SU-DHL-6 (cell line): ENCODE data around the gene CACNG7.

Source experiments
- H2AFZ ChIP-seq: fragments of 200-600 bp; sonication (generic); 2 replicates; pipeline ENCODE4 v1.6.1; 2014; ENCODE audit warnings: low read depth, mild to moderate bottlenecking, moderate library complexity, mixed read lengths, antibody characterized with exemption, low read length; ENCODE audit not compliant: severe bottlenecking
- H3F3A ChIP-seq: fragments of 200-600 bp; shearing (Covaris generic); 2 replicates; pipeline ENCODE4 v1.6.0; 2016; ENCODE audit warnings: antibody characterized with exemption, mild to moderate bottlenecking; ENCODE audit not compliant: insufficient read depth
- H3K27ac ChIP-seq: fragments of 200-600 bp; sonication (generic); 2 replicates; pipeline ENCODE4 v1.5.1; 2016; ENCODE audit warnings: low read depth, mild to moderate bottlenecking, low read length, moderate library complexity, mixed read lengths
- H3K27me3 ChIP-seq: fragments of 200-600 bp; sonication (generic), shearing (Covaris generic); 2 replicates; pipeline ENCODE4 v1.6.0; 2014; ENCODE audit warnings: mild to moderate bottlenecking, low read length
- H3K36me3 ChIP-seq: fragments of 200-600 bp; sonication (generic); 2 replicates; pipeline ENCODE4 v1.6.1; 2014; ENCODE audit warnings: mild to moderate bottlenecking, low read length, mixed read lengths
- H3K4me2 ChIP-seq: fragments of 300-600, 200-600 bp; shearing (Covaris generic), sonication (generic); 2 replicates; pipeline ENCODE4 v1.6.0; 2014; ENCODE audit warnings: low read length, low read depth, mild to moderate bottlenecking; ENCODE audit not compliant: poor library complexity, severe bottlenecking
- H3K4me3 ChIP-seq: fragments of 200-600 bp; sonication (generic); 2 replicates; pipeline ENCODE4 v1.5.1; 2014; ENCODE audit warnings: antibody characterized with exemption, low read length, mild to moderate bottlenecking, mixed read lengths; ENCODE audit not compliant: insufficient read depth, poor library complexity, severe bottlenecking
- H3K79me2 ChIP-seq: fragments of 200-600 bp; sonication (generic); 2 replicates; pipeline ENCODE4 v1.6.1; 2014; ENCODE audit warnings: mild to moderate bottlenecking, low read length, moderate library complexity; ENCODE audit not compliant: insufficient read depth
- H3K9ac ChIP-seq: fragments of 200-600 bp; sonication (generic); 2 replicates; pipeline ENCODE4 v1.7.0; 2014; ENCODE audit warnings: mild to moderate bottlenecking, low read length
- H3K9me2 ChIP-seq: fragments of 200-600 bp; sonication (generic); replicated peaks from 2 replicates; pipeline ENCODE4 v1.6.1; 2014; ENCODE audit warnings: low read length; ENCODE audit not compliant: insufficient read depth
- H3K9me3 ChIP-seq: fragments of 200-600 bp; sonication (generic); 2 replicates; pipeline ENCODE4 v1.6.1; 2014; ENCODE audit warnings: low read length, mixed read lengths; ENCODE audit not compliant: insufficient read depth
- H4K20me1 ChIP-seq: fragments of 200-600 bp; sonication (generic); 2 replicates; pipeline ENCODE4 v1.6.1; 2014; ENCODE audit warnings: low read depth, mild to moderate bottlenecking, antibody characterized with exemption, low read length, moderate library complexity, mixed read lengths
- EZH2phosphoT487 ChIP-seq: fragments of 200-600 bp; sonication (generic), shearing (Covaris generic); conservative IDR thresholded peaks from 2 replicates; pipeline ENCODE4 v1.6.1; 2018; ENCODE audit warnings: mild to moderate bottlenecking, antibody characterized with exemption, low read length, moderate library complexity, mixed read lengths
- TF ChIP-seq, protein P1 (sequence below): fragments of 200-600 bp; sonication (generic); IDR thresholded peaks from one replicate; pipeline ENCODE4 v1.5.1; 2017; ENCODE audit warnings: antibody characterized with exemption, mild to moderate bottlenecking, low read length, moderate library complexity; ENCODE audit not compliant: insufficient read depth, poor library complexity, severe bottlenecking

CACNG7 gene

DNA sequence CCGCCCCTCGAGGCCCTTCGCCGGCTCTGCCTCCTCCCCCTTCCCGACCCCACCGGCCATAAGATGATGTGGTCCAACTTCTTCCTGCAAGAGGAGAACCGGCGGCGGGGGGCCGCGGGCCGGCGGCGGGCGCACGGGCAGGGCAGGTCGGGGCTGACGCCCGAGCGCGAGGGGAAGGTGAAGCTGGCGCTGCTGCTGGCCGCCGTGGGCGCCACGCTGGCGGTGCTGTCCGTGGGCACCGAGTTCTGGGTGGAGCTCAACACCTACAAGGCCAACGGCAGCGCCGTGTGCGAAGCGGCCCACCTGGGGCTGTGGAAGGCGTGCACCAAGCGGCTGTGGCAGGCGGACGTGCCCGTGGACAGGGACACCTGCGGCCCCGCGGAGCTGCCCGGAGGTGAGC is 83.7 kb downstream of the CACNG7 start:
- Histone ChIP-seq H3K9me3 (no peaks in the 10 kb centered on the region), H3K27ac (no peak overlapping the region), H2AFZ (no peak overlapping the region), H3K4me3 (no peak overlapping the region), H3K9me2 (no peaks in the 10 kb centered on the region), H4K20me1 (no peaks in the 10 kb centered on the region), H3K79me2 (no peaks in the 10 kb centered on the region), H3K36me3 (no peaks in the 10 kb centered on the region), H3K9ac (no peak overlapping the region), H3K27me3 (no peaks in the 10 kb centered on the region), H3F3A (no peaks in the 10 kb centered on the region), H3K4me2 (no peak overlapping the region)
- TF ChIP-seq, protein P1, sequence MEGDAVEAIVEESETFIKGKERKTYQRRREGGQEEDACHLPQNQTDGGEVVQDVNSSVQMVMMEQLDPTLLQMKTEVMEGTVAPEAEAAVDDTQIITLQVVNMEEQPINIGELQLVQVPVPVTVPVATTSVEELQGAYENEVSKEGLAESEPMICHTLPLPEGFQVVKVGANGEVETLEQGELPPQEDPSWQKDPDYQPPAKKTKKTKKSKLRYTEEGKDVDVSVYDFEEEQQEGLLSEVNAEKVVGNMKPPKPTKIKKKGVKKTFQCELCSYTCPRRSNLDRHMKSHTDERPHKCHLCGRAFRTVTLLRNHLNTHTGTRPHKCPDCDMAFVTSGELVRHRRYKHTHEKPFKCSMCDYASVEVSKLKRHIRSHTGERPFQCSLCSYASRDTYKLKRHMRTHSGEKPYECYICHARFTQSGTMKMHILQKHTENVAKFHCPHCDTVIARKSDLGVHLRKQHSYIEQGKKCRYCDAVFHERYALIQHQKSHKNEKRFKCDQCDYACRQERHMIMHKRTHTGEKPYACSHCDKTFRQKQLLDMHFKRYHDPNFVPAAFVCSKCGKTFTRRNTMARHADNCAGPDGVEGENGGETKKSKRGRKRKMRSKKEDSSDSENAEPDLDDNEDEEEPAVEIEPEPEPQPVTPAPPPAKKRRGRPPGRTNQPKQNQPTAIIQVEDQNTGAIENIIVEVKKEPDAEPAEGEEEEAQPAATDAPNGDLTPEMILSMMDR, result no peak
- no peak for TF ChIP-seq EZH2phosphoT487

DNA sequence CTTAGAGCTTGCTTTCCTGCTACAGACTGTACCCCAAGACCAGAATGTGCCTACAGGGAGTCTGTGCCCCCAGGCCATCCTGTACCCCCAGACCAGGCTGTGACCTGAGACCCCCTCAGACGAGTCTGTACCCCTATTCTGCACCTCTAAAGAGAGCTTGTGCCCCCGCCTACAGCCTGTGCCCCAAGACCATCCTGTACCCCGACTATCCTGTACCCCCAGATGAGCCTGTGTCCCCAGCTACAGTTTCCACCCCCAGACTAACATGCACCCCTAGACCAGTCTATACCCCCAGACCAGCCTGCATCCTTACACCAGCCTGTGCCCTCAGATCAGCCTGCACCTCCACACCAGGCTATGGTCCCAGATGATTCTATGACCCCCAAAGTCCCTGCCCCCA is 84.4 kb downstream of the CACNG7 start:
- no peaks in the 10 kb centered on the region for H3K9me2 ChIP-seq
- no peak overlapping the region for H3K4me3 ChIP-seq
- H3K4me2 ChIP-seq, result no peak overlapping the region
- no peaks in the 10 kb centered on the region for H3F3A ChIP-seq
- no peaks in the 10 kb centered on the region for H3K79me2 ChIP-seq
- H4K20me1 ChIP-seq, result no peaks in the 10 kb centered on the region
- H3K9ac ChIP-seq, result no peak overlapping the region
- no peak for TF ChIP-seq EZH2phosphoT487
- TF ChIP-seq, protein P1, result no peak
- H3K9me3 ChIP-seq, result no peaks in the 10 kb centered on the region
- no peaks in the 10 kb centered on the region for H3K36me3 ChIP-seq
- no peaks in the 10 kb centered on the region for H3K27me3 ChIP-seq
- H3K27ac ChIP-seq, result no peak overlapping the region
- no peak overlapping the region for H2AFZ ChIP-seq
